Dedifferentiated amniotic fluid mesenchymal stem cell (primary cell): ENCODE measurements around the gene CDH12.
"Not testable (repeated sequence)": the region's sequence is repeated elsewhere in the genome, so short reads cannot be mapped to it uniquely, and the experiment has no call there.

Experiments used
- DNase-seq: peaks from one replicate; pipeline ENCODE4 v3.0.0-alpha.2; 2016; ENCODE audit errors: extremely low spot score

The CDH12 gene

DNA sequence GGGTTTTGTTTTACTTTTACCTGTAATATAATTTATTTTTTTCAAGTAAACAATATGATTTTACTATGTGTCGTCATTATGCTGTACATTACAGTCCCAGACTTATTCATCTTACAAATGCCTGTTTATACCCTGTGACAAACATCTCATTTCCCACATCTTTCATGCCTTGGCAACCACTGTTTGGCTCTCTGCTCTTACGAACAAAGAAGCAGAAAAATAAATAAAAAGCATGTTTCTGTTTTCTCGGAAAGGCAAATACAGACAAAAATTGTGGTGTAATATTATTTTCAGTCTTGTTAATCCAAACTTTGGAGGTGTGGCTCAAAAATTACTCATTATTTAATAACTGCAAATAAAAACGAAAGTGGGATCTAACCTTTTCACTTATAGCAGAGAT lies 393.0 kb downstream of the CDH12 start:
- no peak for DNase-seq

DNA sequence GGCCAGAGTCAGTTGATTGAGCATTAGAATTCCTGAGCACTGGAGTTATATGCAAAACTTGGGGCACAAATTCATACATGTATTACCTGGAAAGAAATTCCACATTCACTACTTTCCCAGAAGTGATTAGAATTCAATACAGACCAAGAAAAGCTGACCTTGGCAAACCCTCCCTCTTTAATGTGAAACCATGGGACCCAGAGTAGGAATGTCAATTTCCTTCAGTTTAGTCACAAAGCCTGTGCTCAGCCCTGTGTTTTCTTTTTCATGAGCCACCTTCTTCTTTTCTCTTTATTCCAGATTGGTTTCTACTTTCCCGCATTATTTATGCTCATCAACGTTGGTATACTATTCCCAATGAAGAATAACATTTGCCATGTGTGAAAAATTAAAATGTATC lies 420.2 kb downstream of the CDH12 start:
- DNase-seq = no peak

GRCh38 chr5:22431840-22432239 lies 421.3 kb downstream of the CDH12 start:
- no peak for DNase-seq

GRCh38 chr5:22431406-22431805 lies 421.7 kb downstream of the CDH12 start:
- DNase-seq = no peak

DNA sequence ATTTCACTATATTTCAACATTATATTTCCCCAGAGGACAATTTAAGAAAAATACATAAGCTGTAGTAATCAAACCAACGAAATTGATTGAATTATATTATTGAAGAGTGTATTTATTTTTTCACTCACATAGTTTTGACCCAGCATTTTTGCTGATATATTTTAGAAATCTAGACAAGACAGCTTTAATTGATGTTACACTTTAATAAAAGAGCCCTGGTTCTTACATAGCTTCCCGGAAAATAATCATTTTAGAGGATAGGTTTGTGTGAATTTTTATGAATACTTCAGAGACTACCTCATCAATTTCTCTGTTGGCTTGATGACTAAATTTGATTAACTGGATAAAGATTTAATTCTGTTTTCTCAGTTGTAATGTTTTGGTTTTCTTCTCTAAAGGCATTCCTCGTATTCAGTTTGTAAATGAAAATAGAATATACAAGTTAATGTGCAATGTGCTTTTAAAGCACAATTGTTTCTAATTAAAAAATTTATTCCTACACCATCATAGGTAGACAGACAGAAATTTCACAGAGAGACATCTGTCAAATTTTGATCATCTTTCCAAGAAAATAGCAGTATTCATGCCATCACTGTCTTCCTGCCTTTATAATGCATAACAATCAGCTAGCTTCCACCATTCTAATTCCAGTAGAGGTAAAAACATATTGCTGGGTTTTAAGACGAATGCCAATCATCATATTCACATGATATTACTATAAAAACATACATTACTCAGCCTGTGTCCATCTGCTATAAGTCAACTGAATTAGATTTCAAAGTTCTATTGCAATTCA lies 441.4 kb downstream of the CDH12 start:
- no peak for DNase-seq

- no peak for DNase-seq
Measured at GRCh38 chr5:22391956-22392355, 461.2 kb downstream of the CDH12 start.

- DNase-seq = no peak
Measured at GRCh38 chr5:22390888-22391287, 462.3 kb downstream of the CDH12 start.

- no peak for DNase-seq
Measured at GRCh38 chr5:22372826-22373660, 480.1 kb downstream of the CDH12 start.

DNA sequence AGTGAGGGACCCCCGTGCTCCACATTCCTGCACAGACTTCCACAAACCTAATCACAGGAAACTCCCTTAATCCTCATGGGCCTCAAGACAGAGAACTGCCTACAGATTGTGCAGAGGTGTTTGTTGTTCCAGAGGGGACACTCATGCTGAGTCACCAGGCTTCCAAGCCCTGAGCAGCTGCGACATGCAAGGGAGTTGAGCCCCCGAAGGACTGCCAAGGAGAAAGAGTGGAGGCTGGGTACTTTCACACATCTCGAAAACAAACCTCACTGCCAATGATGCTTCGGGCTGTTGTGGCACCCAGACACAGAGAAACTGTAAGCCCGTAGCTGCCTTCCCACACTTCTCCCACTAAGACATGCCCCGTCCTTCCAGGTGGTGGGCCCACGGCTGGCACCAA lies 480.8 kb downstream of the CDH12 start:
- no peak for DNase-seq

DNA sequence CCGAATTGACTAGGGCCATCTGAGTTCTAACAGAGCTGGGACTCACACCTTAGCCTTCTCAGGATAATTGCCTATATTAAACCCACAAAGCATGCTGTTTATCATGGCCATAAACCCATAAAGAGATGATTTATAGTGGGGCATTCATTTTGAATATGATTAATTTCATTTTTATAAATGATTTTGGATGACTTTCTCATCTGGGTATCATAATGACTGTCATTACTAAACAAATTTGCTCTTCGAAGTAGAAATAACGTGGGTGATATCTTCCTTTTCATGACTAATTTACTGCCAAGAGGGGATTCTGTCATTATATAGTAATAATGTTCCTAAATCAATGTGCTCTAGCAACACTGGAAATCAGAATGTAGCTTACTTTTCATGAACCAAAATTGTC lies 498.2 kb downstream of the CDH12 start:
- no peak for DNase-seq

DNA sequence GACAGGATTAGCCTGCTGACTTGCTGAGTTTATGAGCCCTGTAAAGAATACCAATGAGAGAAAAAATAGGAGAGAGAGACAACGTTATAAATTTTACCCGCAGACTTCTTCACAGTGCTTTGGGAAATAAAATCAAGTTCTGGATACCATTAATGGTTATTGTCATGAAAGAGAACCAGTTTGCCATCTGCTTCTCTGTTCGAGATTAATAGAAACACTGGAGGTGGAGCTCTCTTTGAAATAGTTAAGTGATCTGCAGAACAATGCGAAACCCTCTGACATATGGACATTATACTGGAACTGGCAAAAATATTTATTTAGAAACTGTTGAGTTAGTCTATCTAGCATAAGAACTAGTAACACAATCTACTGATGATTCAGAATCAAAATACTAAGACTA lies 500.7 kb downstream of the CDH12 start:
- no peak for DNase-seq

DNA sequence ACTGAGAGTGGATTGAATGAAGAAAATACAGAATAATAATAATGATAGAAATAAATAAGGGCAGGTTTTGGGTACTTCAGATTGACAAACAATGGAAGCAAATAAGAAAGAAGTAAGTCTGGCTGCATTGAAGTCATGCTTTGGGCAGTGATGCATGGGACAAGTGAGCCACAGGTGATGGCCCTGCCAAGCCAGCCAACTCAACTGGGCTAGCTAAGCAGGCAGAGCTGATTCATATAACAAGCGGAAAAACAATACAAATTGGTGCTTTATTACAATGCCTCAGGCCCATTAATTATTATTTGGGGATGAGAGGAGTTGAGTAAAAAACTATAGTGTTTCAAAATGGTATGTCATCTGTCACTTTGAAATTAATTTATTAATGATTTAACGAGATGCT lies 502.0 kb downstream of the CDH12 start:
- no peak for DNase-seq

GRCh38 chr5:22348027-22348426 lies 505.1 kb downstream of the CDH12 start:
- DNase-seq = no peak

GRCh38 chr5:22344000-22344399 lies 509.1 kb downstream of the CDH12 start:
- no peak for DNase-seq

DNA sequence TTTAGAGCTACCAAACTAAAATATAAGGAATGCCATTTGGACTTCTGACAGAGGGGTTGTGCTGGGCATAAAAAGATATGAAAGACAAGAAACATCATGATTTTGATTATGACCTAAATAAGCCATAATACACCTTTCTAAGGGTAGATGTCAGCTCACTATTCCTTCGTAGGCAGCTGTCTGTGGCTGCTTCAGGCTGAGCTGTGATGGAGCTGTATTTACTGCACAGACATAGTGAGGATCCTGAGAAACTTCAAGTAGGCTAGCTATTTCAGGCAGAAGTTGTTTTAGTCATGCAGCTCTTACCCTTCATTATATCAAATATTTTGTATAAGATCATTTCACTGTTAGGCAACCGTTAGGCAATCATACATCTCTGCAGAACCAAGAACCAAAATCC lies 511.7 kb downstream of the CDH12 start:
- no peak for DNase-seq

GRCh38 chr5:22332949-22333348 lies 520.2 kb downstream of the CDH12 start:
- DNase-seq = not testable (repeated sequence)

GRCh38 chr5:22329683-22330082 lies 523.5 kb downstream of the CDH12 start:
- no peak for DNase-seq

DNA sequence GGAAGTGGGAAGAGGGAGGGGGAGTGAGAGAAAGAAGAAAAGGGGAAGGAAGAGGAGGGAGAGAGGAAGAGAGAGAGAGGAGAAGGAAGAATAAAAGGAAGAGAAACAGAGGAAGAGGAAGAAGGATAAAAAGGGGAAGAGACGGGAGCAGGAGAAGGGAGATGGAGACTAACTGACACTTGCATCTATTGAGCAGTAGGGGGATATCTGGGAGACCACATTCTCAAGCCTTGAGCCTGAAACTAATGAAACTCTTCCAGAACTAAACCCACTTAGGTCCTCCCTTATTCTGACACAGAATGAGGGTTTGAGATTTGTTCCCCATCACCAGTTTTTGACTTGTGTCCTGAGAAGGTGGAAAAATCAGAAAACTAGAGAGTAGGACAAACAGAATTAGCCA lies 533.3 kb downstream of the CDH12 start:
- DNase-seq = no peak

- DNase-seq = no peak
Measured at GRCh38 chr5:22316294-22316693, 536.9 kb downstream of the CDH12 start.

DNA sequence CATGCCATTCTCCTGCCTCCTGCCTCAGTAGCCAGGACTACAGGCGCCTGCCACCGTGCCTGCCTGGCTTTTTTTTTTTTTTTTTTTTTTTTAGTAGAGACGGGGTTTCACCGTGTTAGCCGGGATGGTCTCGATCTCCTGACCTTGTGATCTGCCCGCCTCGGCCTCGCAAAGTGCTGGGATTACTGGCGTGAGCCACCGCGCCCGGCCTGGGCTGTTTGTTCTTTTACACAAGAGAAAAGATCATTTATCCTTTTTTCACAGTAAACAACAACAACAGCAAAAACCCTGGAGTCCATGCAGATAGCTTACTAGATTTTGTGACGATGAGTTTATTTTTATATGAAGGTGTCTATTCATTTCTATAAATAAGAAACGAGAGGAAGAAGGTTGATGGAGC lies 538.1 kb downstream of the CDH12 start:
- not testable (repeated sequence) for DNase-seq

GRCh38 chr5:22314548-22314947 lies 538.6 kb downstream of the CDH12 start:
- no peak for DNase-seq

- DNase-seq = no peak
Measured at GRCh38 chr5:22306011-22306410, 547.1 kb downstream of the CDH12 start.

GRCh38 chr5:22295832-22296231 lies 557.3 kb downstream of the CDH12 start:
- DNase-seq = no peak
